Astrocyte (in vitro differentiated cells and primary cell): ENCODE results near the gene TMEM184B. TPM values are rescaled to one million over a fixed set of nuclear protein-coding genes. Genes with fewer than 3 reads are reported as not detected.

Experiments used
- DNase-seq: peaks from one replicate; pipeline ENCODE4 v3.0.0-alpha.2; 2010; ENCODE audit warnings: low read depth
- FAIRE-seq: peaks from 2 replicates; lab custom pipeline; 2011; peaks lifted over from hg19 to GRCh38; lab: Jason Lieb, UNC
- H2AFZ ChIP-seq: 2 replicates; pipeline ENCODE4 v1.6.0; 2012; ENCODE audit warnings: low read depth, low read length, inconsistent platforms
- H3K27ac ChIP-seq: 2 replicates; pipeline ENCODE4 v1.5.1; 2011; ENCODE audit warnings: low read depth, low read length, inconsistent platforms
- H3K27me3 ChIP-seq: 2 replicates; pipeline ENCODE4 v1.6.0; 2011; ENCODE audit warnings: low read length, inconsistent platforms; ENCODE audit not compliant: insufficient read depth
- H3K36me3 ChIP-seq: 2 replicates; pipeline ENCODE4 v1.5.1; 2011; ENCODE audit warnings: low read length, inconsistent platforms; ENCODE audit not compliant: insufficient read depth
- H3K4me1 ChIP-seq: 2 replicates; pipeline ENCODE4 v1.5.1; 2011; ENCODE audit warnings: low read length, inconsistent platforms; ENCODE audit not compliant: insufficient read depth
- H3K4me2 ChIP-seq: 2 replicates; pipeline ENCODE4 v1.6.0; 2012; ENCODE audit warnings: low read length, inconsistent platforms
- H3K4me3 ChIP-seq: 2 replicates; pipeline ENCODE4 v1.5.1; 2011; ENCODE audit warnings: low read depth, mild to moderate bottlenecking, low read length, inconsistent platforms; ENCODE audit not compliant: insufficient read depth
- H3K79me2 ChIP-seq: 2 replicates; pipeline ENCODE4 v1.6.0; 2012; ENCODE audit warnings: mild to moderate bottlenecking, low read length, inconsistent platforms; ENCODE audit not compliant: insufficient read depth
- H3K9ac ChIP-seq: 2 replicates; pipeline ENCODE4 v1.6.0; 2012; ENCODE audit warnings: mild to moderate bottlenecking, low read length, inconsistent platforms
- H3K9me3 ChIP-seq: 2 replicates; pipeline ENCODE4 v1.5.1; 2012; ENCODE audit warnings: low read depth, mild to moderate bottlenecking, low read length, inconsistent platforms; ENCODE audit not compliant: insufficient read depth
- H4K20me1 ChIP-seq: 2 replicates; pipeline ENCODE4 v1.6.0; 2012; ENCODE audit warnings: low read length, inconsistent platforms; ENCODE audit not compliant: insufficient read depth
- H3K27ac Mint-ChIP-seq: one replicate; pipeline ENCODE4 v1.8.0; 2021; ENCODE audit warnings: mild to moderate bottlenecking, mixed read lengths; ENCODE audit not compliant: unreplicated experiment
- H3K27me3 Mint-ChIP-seq: one replicate; pipeline ENCODE4 v1.8.0; 2021; ENCODE audit warnings: low read depth, mixed read lengths; ENCODE audit not compliant: unreplicated experiment
- H3K36me3 Mint-ChIP-seq: one replicate; pipeline ENCODE4 v1.8.0; 2021; ENCODE audit warnings: low read depth, mixed read lengths; ENCODE audit not compliant: unreplicated experiment
- H3K4me1 Mint-ChIP-seq: one replicate; pipeline ENCODE4 v1.8.0; 2021; ENCODE audit warnings: low read depth, mixed read lengths; ENCODE audit not compliant: unreplicated experiment
- H3K4me3 Mint-ChIP-seq: one replicate; pipeline ENCODE4 v1.8.0; 2021; ENCODE audit warnings: mild to moderate bottlenecking, moderate library complexity, mixed read lengths; ENCODE audit not compliant: unreplicated experiment
- H3K9me3 Mint-ChIP-seq: one replicate; pipeline ENCODE4 v1.8.0; 2021; ENCODE audit warnings: mild to moderate bottlenecking, mixed read lengths; ENCODE audit not compliant: unreplicated experiment
- CTCF ChIP-seq: IDR thresholded peaks from 2 replicates; pipeline ENCODE4 v1.5.1; 2011; ENCODE audit warnings: low read depth, mild to moderate bottlenecking, inconsistent platforms, low read length, moderate library complexity; ENCODE audit not compliant: insufficient read depth
- EZH2 ChIP-seq: IDR thresholded peaks from 2 replicates; pipeline ENCODE4 v1.6.1; 2012; ENCODE audit warnings: mild to moderate bottlenecking, low read length, inconsistent platforms; ENCODE audit not compliant: insufficient read depth
- total RNA-seq: library from RNA; stranded (reverse); gene quantifications from 2 replicates; pipeline ENCODE4 v1.2.1, GENCODE V29; 2021

Gene TMEM184B
- total RNA-seq, 1 donor from 2014 or later = 109 TPM

GRCh38 chr22:38266120-38266519, 6.7 kb downstream of the TMEM184B start:
- peaks cover 17% of the 10 kb centered on the region for H3K4me1 ChIP-seq
- no peak overlapping the region for H3K27ac ChIP-seq
- H3K9me3 ChIP-seq = no peaks in the 10 kb centered on the region
- FAIRE-seq (no peak), DNase-seq (no peak)
- peaks cover 97% of the 10 kb centered on the region for H4K20me1 ChIP-seq
- Mint-ChIP-seq H3K9me3 (peaks cover 2% of the 10 kb centered on the region), H3K27ac (no peak overlapping the region), H3K27me3 (no peaks in the 10 kb centered on the region), H3K36me3 (peaks cover 24% of the 10 kb centered on the region), H3K4me1 (peaks cover 32% of the 10 kb centered on the region), H3K4me3 (no peak overlapping the region)
- no peak overlapping the region for H3K4me2 ChIP-seq
- no peak overlapping the region for H3K9ac ChIP-seq
- TF ChIP-seq EZH2 (no peak), CTCF (no peak)
- no peaks in the 10 kb centered on the region for H3K36me3 ChIP-seq
- no peak overlapping the region for H2AFZ ChIP-seq
- peaks cover 99% of the 10 kb centered on the region for H3K79me2 ChIP-seq
- H3K4me3 ChIP-seq = no peak overlapping the region
- H3K27me3 ChIP-seq = no peaks in the 10 kb centered on the region

GRCh38 chr22:38264322-38264843, 8.4 kb downstream of the TMEM184B start:
- no peaks in the 10 kb centered on the region for H3K36me3 ChIP-seq
- H3K79me2 ChIP-seq = peaks cover 98% of the 10 kb centered on the region
- H3K27ac ChIP-seq = no peak overlapping the region
- H3K4me3 ChIP-seq = no peak overlapping the region
- Mint-ChIP-seq H3K4me1 (peaks cover 22% of the 10 kb centered on the region), H3K4me3 (no peak overlapping the region), H3K9me3 (peaks cover 2% of the 10 kb centered on the region), H3K36me3 (peaks cover 22% of the 10 kb centered on the region), H3K27me3 (no peaks in the 10 kb centered on the region), H3K27ac (no peak overlapping the region)
- H3K4me2 ChIP-seq = no peak overlapping the region
- no peak for TF ChIP-seq CTCF
- no peak for TF ChIP-seq EZH2
- H3K9ac ChIP-seq = no peak overlapping the region
- no peak for DNase-seq
- no peak overlapping the region for H2AFZ ChIP-seq
- H3K27me3 ChIP-seq = no peaks in the 10 kb centered on the region
- no peaks in the 10 kb centered on the region for H3K9me3 ChIP-seq
- peaks cover 95% of the 10 kb centered on the region for H4K20me1 ChIP-seq
- peaks cover 15% of the 10 kb centered on the region for H3K4me1 ChIP-seq
- FAIRE-seq = no peak

GRCh38 chr22:38262051-38262795, 10.6 kb downstream of the TMEM184B start:
- Histone ChIP-seq H3K79me2 (peaks cover 98% of the 10 kb centered on the region), H3K4me1 (peaks cover 28% of the 10 kb centered on the region), H3K27ac (no peak overlapping the region), H3K4me2 (no peak overlapping the region), H2AFZ (no peak overlapping the region), H3K36me3 (no peaks in the 10 kb centered on the region), H3K9me3 (no peaks in the 10 kb centered on the region), H3K4me3 (no peak overlapping the region), H3K27me3 (no peaks in the 10 kb centered on the region), H4K20me1 (peaks cover 95% of the 10 kb centered on the region), H3K9ac (no peak overlapping the region)
- TF ChIP-seq CTCF (peak; percentile 20), EZH2 (no peak)
- H3K27ac Mint-ChIP-seq = no peak overlapping the region
- FAIRE-seq (no peak), DNase-seq (no peak)
- peaks cover 22% of the 10 kb centered on the region for H3K36me3 Mint-ChIP-seq
- peaks cover 24% of the 10 kb centered on the region for H3K4me1 Mint-ChIP-seq
- no peak overlapping the region for H3K4me3 Mint-ChIP-seq
- H3K27me3 Mint-ChIP-seq = no peaks in the 10 kb centered on the region
- H3K9me3 Mint-ChIP-seq = peaks cover 2% of the 10 kb centered on the region
